ENCODE measurements around the gene HEYL. TPM values are rescaled to one million over a fixed set of nuclear protein-coding genes. Genes with fewer than 3 reads are reported as not detected.

The HEYL gene
- total RNA-seq, 1 experiment from 2014 or later: 8.8 TPM

DNA sequence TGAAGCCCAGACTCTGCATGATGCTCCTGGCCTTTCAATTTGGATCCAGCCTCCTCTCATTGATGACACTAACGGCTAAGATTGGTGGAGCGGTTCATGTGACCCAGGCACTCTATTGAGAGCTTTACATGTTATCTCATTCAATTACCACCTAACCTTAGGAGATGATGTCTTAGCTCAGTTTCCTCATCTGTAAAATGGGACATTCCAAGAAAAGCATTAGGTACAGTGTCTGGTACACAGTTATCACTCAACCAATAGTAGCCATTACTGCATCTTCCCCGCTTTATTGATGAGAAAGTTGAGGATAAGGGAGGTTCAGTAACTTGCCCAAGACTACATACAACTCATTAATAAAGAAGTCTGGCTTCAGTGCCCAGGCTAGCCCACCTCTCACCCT, 17.0 kb downstream of the HEYL start:
- DNase-seq (ENCODE audit: low read depth, low spot score): no peak

More for the DNA sequence above, 17.0 kb downstream of the HEYL start:
- no TSS peak for BruUV-seq (replicated peaks)
- no peaks in the 10 kb centered on the region for H4K20me1 ChIP-seq (ENCODE audit: insufficient read depth)
- no peak overlapping the region for H3K27ac ChIP-seq (ENCODE audit: low read depth, low read length)
- no peak for TF ChIP-seq REST (IDR thresholded peaks at IDR 0.05; ENCODE audit: low read depth)
- TF ChIP-seq SIN3A (IDR thresholded peaks at IDR 0.05; ENCODE audit: low read depth): no peak
- TF ChIP-seq EZH2 (IDR thresholded peaks at IDR 0.05): no peak
- no peak for TF ChIP-seq FOSL1 (IDR thresholded peaks at IDR 0.05; ENCODE audit: low read depth)
- TF ChIP-seq, protein P1, sequence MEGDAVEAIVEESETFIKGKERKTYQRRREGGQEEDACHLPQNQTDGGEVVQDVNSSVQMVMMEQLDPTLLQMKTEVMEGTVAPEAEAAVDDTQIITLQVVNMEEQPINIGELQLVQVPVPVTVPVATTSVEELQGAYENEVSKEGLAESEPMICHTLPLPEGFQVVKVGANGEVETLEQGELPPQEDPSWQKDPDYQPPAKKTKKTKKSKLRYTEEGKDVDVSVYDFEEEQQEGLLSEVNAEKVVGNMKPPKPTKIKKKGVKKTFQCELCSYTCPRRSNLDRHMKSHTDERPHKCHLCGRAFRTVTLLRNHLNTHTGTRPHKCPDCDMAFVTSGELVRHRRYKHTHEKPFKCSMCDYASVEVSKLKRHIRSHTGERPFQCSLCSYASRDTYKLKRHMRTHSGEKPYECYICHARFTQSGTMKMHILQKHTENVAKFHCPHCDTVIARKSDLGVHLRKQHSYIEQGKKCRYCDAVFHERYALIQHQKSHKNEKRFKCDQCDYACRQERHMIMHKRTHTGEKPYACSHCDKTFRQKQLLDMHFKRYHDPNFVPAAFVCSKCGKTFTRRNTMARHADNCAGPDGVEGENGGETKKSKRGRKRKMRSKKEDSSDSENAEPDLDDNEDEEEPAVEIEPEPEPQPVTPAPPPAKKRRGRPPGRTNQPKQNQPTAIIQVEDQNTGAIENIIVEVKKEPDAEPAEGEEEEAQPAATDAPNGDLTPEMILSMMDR (IDR thresholded peaks at IDR 0.05 in 2 of 3, conservative IDR thresholded peaks at IDR 0.05 in 1 of 3; ENCODE audit: borderline replicate concordance in 1 of 3, insufficient read depth in 1 of 3, low read depth in 2 of 3, low read length in 2 of 3): no peak
- H3K9me2 ChIP-seq (ENCODE audit: insufficient read depth): no peaks in the 10 kb centered on the region
- H3K4me2 ChIP-seq (ENCODE audit: low read length): no peak overlapping the region
- no peaks in the 10 kb centered on the region for H3K4me1 ChIP-seq (ENCODE audit: control insufficient read depth in 1 of 2, insufficient read depth in 2 of 2, low read length in 2 of 2)
- H3K36me3 ChIP-seq (ENCODE audit: control insufficient read depth in 1 of 2, insufficient read depth in 2 of 2, low read length in 2 of 2): peaks cover 0 to 2% of the 10 kb centered on the region in 2 experiments; a peak in 1 of 4 replicates
- ChIA-PET CTCF (no interaction called here), POLR2A (no interaction called here), RAD21 (ENCODE audit: low non-redundant PET in 1 of 2, low total read pairs in 2 of 2, uncharacterized antibody in 2 of 2, unreplicated experiment in 2 of 2) (no interaction called here)
- intact Hi-C loops (cut with micrococcal nuclease): no loop called here
- H2AFZ ChIP-seq (ENCODE audit: low read depth, low read length, poor library complexity, severe bottlenecking): no peak overlapping the region
- H3K9me3 ChIP-seq (ENCODE audit: control insufficient read depth in 1 of 2, insufficient read depth in 1 of 2, low read depth in 1 of 2, low read length in 2 of 2): no peaks in the 10 kb centered on the region
- ATAC-seq: no peak
- H3K9ac ChIP-seq (ENCODE audit: low read length): no peak overlapping the region
- H3K79me2 ChIP-seq (ENCODE audit: insufficient read depth, low read length): no peaks in the 10 kb centered on the region
- no peak overlapping the region for H3K4me3 ChIP-seq (replicated peaks in 1 of 2; ENCODE audit: low read depth in 1 of 2, low read length in 2 of 2)
- H3K27me3 ChIP-seq (ENCODE audit: insufficient read depth, low read length): no peaks in the 10 kb centered on the region

Measured in HCT116 (cell line).